ENCODE measurements around the gene APOC1. TPM values are rescaled to one million over a fixed set of nuclear protein-coding genes. Genes with fewer than 3 reads are reported as not detected.
A peak's percentile ranks its signal among the peaks of the same experiment; 100 is the strongest.

Gene APOC1
- total and polyA plus RNA-seq, 8 donors = 1.1 to 213 (median 6.3) TPM

DNA sequence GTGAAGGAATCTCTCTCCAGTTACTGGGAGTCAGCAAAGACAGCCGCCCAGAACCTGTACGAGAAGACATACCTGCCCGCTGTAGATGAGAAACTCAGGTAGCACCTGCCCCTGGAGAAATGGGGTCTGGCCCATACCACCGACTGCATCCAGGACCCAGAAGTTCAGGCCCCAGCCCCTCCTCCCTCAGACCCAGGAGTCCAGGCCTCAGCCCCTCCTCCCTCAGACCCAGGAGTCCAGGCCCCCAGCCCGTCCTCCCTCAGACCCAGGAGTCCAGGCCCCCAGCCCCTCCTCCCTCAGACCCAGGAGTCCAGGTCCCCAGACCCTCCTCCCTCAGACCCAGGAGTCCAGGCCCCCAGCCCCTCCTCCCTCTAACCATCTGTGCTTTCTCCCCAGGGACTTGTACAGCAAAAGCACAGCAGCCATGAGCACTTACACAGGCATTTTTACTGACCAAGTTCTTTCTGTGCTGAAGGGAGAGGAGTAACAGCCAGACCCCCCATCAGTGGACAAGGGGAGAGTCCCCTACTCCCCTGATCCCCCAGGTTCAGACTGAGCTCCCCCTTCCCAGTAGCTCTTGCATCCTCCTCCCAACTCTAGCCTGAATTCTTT lies 34.5 kb downstream of the APOC1 start:
- intact Hi-C loops (cut with DNase I) = loop anchor here in 1 of 3 donors (5.0 kb wide), 1 partner anchor 42 kb away; the partner anchor contains the start of gene APOE
- Histone ChIP-seq H3K9me3 (no peaks in the 10 kb centered on the region), H3K27me3 (no peaks in the 10 kb centered on the region), H3K4me3 (no peak overlapping the region), H3K27ac (no peak overlapping the region), H3K4me1 (peaks cover 4 to 9% (median 6%) of the 10 kb centered on the region in 3 donors), H3K36me3 (no peaks in the 10 kb centered on the region)
- ATAC-seq (no peak), FAIRE-seq (no peak), DNase-seq (no peak)
- TF ChIP-seq CTCF (IDR thresholded peaks at IDR 0.05) = no peak
- 78 to 88% methylated on average over 4 to 5 of the region's 5 CpGs for WGBS, 2 donors

DNA sequence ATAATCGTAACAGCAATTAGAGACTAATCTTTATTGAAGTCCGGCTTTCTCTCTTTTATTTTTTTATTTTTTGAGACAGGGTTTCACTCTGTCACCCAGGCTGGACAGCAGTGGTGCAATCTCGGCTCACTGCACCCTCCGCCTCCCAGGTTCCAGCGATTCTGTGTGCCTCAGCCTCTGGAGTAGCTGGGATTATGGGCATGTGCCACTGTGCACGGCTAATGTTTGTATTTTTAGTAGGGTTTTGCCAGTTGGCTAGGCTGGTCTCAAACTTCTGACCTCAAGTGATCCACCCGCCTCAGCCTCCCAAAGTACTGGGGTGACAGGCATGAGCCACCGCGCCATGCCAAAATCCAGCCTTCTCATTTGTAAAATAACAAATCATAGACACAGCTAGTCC lies 35.1 kb downstream of the APOC1 start:
- Histone ChIP-seq H3K4me3 (no peak overlapping the region), H3K4me1 (peaks cover 4 to 9% (median 9%) of the 10 kb centered on the region in 3 donors), H3K36me3 (no peaks in the 10 kb centered on the region), H3K9me3 (no peaks in the 10 kb centered on the region), H3K27ac (no peak overlapping the region), H3K27me3 (no peaks in the 10 kb centered on the region)
- no peak for FAIRE-seq
- 76 to 87% methylated on average over 9 of the region's 9 CpGs for WGBS, 2 donors
- TF ChIP-seq CTCF (IDR thresholded peaks at IDR 0.05) = no peak
- intact Hi-C loops (cut with DNase I) = loop anchor here in 1 of 3 donors (5.0 kb wide), 1 partner anchor 42 kb away; the partner anchor contains the start of gene APOE
- DNase-seq = no peak
- ATAC-seq = no peak

GRCh38 chr19:44951179-44952159 lies 37.1 kb downstream of the APOC1 start:
- Histone ChIP-seq H3K9me3 (no peaks in the 10 kb centered on the region), H3K4me3 (no peak overlapping the region), H3K27me3 (no peaks in the 10 kb centered on the region), H3K4me1 (peaks cover 9 to 14% (median 9%) of the 10 kb centered on the region in 3 donors), H3K27ac (peak overlapping the region in 2 of 4 donors; percentile 33 to 34), H3K36me3 (no peaks in the 10 kb centered on the region)
- TF ChIP-seq CTCF (IDR thresholded peaks at IDR 0.05) = peak; percentile 76 to 87 (median 85)
- peak in 3 of 4 donors; percentile 21 to 43 (median 38) for ATAC-seq
- WGBS, 2 donors = 24 to 26% methylated on average over 13 of the region's 13 CpGs
- FAIRE-seq = no peak
- intact Hi-C loops (cut with DNase I) = loop anchor here in 1 of 3 donors (5.0 kb wide), 1 partner anchor 49 kb away; no protein-coding TSS in a partner anchor
- DNase-seq = peak in 4 of 6 donors; percentile 57 to 68 (median 67)

DNA sequence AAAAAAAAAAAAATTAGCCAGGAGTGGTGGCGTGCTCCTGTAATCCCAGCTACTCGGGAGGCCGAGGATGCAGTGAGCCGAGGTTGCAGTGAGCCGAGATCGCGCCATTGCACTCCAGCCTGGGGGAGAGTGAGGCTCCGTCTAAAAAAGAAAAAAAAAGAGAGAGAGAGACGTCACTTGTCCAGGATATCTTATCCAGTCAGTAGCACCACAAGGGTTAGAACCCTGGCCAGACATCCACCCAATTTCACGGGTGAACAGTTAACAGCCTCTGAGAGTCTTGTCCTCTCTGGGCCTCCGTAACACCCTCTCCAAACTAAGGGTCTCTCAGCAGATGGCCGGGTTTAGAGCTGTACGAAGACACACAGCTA lies 39.9 kb downstream of the APOC1 start:
- intact Hi-C loops (cut with DNase I) = loop anchor here in 1 of 3 donors (5.0 kb wide), 1 partner anchor 52 kb away; no protein-coding TSS in a partner anchor
- peaks cover 9 to 20% (median 17%) of the 10 kb centered on the region in 3 donors for H3K4me1 ChIP-seq

More for the DNA sequence above, 39.9 kb downstream of the APOC1 start:
- H3K36me3 ChIP-seq = no peaks in the 10 kb centered on the region
- TF ChIP-seq CTCF (IDR thresholded peaks at IDR 0.05) = no peak
- FAIRE-seq (no peak), DNase-seq (no peak), ATAC-seq (peak in 3 of 4 donors; percentile 5 to 14 (median 13))
- no peaks in the 10 kb centered on the region for H3K27me3 ChIP-seq
- 18 to 26% methylated on average over 13 of the region's 13 CpGs for WGBS, 2 donors
- peak overlapping the region; percentile 91 to 99 (median 96) for H3K4me3 ChIP-seq
- H3K27ac ChIP-seq = peak overlapping the region; percentile 53 to 96 (median 74)
- H3K9me3 ChIP-seq = no peaks in the 10 kb centered on the region

Data from pancreas (tissue), 10 donors.